Ramos (cell line): Measurements from ENCODE around the gene RAP1GAP2.
"Not testable (repeated sequence)": the region's sequence is repeated elsewhere in the genome, so short reads cannot be mapped to it uniquely, and the experiment has no call there.

ENCODE experiments used
- in situ Hi-C: fragments of 300-500 bp; cut with MboI; formaldehyde crosslinking; loops from one replicate; pipeline ENCODE4 v1.14.3; 2022; ENCODE audit warnings: low sequenced_read_pairs; ENCODE audit not compliant: unreplicated experiment

The RAP1GAP2 gene

GRCh38 chr17:3032258-3033247 lies 236.3 kb downstream of the RAP1GAP2 start:
- in situ Hi-C loops, result no loop called here

- in situ Hi-C loops, result no loop called here
Measured at GRCh38 chr17:3033248-3033640, 237.0 kb downstream of the RAP1GAP2 start.

GRCh38 chr17:3033741-3034577 lies 237.7 kb downstream of the RAP1GAP2 start:
- in situ Hi-C loops, result no loop called here

GRCh38 chr17:3034578-3034920 lies 238.3 kb downstream of the RAP1GAP2 start:
- in situ Hi-C loops, result no loop called here

- in situ Hi-C loops, result no loop called here
Measured at GRCh38 chr17:3035256-3035967, 239.2 kb downstream of the RAP1GAP2 start.

DNA sequence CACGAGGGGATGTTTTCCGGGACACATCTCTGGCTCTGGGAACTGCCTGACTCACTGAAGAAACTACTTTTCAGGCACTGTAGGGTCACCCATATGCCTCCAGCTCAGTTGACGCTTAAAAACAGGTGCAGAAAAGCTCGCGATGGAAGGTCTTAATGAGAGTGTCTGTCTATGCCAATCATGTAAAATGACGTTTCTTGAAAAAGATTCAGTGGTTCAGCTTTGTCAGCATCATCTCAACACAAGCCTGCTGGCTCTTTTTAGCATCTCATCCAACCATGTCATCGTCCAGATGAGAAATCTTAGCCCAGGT lies 239.7 kb downstream of the RAP1GAP2 start:
- in situ Hi-C loops, result no loop called here

- in situ Hi-C loops, result no loop called here
Measured at GRCh38 chr17:3036800-3037199, 240.6 kb downstream of the RAP1GAP2 start.

DNA sequence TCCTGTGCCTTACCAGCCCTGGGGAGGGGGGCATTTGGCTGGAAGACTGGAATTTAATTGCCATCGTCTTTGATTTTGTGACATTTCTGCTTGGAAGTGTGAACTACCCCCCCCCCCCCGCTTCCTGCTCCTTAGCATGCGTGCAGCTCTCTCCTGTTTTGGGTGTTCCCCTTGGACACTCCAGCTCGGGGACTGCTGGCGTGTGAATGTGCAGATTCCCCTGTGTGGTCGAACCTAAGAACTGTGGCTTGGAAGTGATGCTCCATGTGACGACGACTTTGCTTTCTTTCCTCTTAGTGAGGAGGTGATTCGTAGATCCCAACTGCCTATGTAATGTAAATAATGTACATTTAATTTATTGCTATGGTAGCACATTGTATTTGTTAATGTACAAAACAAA lies 241.0 kb downstream of the RAP1GAP2 start:
- in situ Hi-C loops, result no loop called here

GRCh38 chr17:3038941-3039340 lies 242.7 kb downstream of the RAP1GAP2 start:
- in situ Hi-C loops, result no loop called here

GRCh38 chr17:3039736-3040135 lies 243.5 kb downstream of the RAP1GAP2 start:
- in situ Hi-C loops, result no loop called here

- in situ Hi-C loops, result no loop called here
Measured at GRCh38 chr17:3040882-3041281, 244.6 kb downstream of the RAP1GAP2 start.

- in situ Hi-C loops, result no loop called here
Measured at GRCh38 chr17:3043737-3044365, 247.6 kb downstream of the RAP1GAP2 start.

DNA sequence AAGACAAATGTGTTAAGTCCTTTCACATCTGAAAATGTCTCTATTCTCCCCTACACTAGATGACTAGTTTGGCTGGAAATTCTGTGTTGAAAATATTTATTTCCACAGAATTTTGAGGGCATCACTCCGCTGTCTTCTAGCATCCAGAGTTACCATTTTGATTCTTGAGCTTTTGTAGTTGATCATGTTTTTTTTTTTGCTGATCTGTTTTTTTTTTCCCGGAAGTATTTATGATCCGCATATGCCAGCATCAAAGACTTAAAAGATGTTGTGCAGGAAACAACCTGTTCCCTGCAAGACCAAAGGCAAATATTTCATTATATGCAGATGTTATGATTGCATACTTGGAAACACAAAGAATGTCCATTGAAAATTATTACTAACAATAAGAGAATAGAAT lies 250.5 kb downstream of the RAP1GAP2 start:
- in situ Hi-C loops, result no loop called here

- in situ Hi-C loops, result no loop called here
Measured at GRCh38 chr17:3048727-3049471, 252.7 kb downstream of the RAP1GAP2 start.

DNA sequence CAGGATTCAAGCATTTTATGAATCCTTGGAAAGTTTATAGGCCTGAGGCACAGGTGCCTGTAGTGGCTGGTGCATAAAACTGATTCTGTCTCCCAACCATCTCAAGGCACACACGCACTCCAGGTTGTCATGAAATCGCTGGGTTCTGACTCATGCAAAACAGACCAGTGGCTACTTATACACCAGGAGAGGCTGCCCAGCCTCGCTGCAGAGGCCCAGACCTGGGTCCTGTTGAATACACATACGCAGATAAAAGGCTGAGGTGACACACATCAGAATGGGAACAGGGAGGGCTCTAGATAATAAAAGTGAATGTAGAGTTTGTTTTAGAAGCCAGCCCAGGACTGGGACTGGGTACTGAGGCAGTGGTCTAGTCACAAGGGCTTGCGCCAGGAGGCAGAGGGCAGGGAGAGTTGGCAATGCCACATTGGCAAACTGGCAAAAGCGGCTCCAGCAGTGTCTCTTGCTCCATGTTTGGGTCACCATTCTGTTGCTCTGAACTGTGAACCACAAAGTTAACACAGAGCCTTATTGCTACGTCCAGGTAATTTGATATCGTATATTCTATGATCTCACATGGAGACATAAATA lies 253.6 kb downstream of the RAP1GAP2 start:
- in situ Hi-C loops, result no loop called here

DNA sequence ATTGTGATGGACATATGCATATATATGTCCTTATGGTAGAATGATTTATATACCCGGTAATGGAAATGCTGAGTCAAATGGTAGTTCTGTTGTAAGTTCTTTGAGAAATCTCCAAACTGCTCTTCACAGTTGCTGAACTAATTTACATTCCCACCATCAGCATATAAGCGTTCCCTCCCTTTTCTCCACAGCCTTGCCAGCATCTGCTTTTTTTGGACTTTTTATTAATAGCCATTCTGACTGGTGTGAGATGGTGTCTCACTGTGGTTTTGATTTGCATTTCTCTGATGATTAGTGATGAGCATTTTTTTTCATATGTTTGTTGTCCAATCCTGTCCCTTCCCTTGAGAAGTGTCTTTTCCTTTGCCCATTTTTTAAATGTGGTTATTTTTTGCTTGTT lies 258.6 kb downstream of the RAP1GAP2 start:
- in situ Hi-C loops, result not testable (repeated sequence)

GRCh38 chr17:3062824-3063377 lies 266.7 kb downstream of the RAP1GAP2 start:
- in situ Hi-C loops, result not testable (repeated sequence)

- in situ Hi-C loops, result not testable (repeated sequence)
Measured at GRCh38 chr17:3063507-3063906, 267.3 kb downstream of the RAP1GAP2 start, which contains the start of gene OR1D5. Gene OR1D5 (minus strand): TSS chr17:3063607. CDS start chr17:3063607, 0 bp downstream.

DNA sequence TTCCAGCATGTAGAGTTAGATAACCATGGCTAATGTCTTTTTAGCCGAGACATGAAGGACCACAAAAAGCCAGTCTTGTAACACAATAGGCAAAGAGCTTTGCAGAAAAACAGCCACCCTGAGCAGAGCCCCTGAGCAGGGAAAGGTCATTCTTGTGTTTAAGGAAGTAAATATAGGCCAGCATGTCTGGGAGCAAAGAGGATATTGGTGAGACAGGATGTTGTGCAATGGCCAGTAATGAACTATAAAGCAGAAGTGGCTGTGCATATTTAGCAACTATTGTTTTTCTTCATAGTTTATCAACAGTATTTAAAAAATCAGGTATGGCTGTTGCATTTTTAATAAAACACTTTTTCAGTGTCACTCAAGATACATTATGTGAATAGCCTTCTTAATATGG lies 269.0 kb downstream of the RAP1GAP2 start:
- in situ Hi-C loops, result not testable (repeated sequence)
